ENCODE measurements around the gene C3orf62.

- no peak for TF ChIP-seq REST (IDR thresholded peaks at IDR 0.05; ENCODE audit: insufficient read depth in 1 of 2, low read depth in 2 of 2, low read length in 2 of 2)
- no peak for TF ChIP-seq TAF1 (IDR thresholded peaks at IDR 0.05; ENCODE audit: borderline replicate concordance, insufficient read depth, low read length)
- TF ChIP-seq SIN3A (IDR thresholded peaks at IDR 0.05; ENCODE audit: borderline replicate concordance, insufficient read depth, low read length), result no peak
- no peak for TF ChIP-seq POLR2AphosphoS5 (IDR thresholded peaks at IDR 0.05; ENCODE audit: low read depth, low read length)
Observed at GRCh38 chr3:49273825-49274532, 3.1 kb downstream of the C3orf62 start.

All from PFSK-1 (cell line).